NCI-H1694 (cell line): ENCODE measurements around the gene DMRT1.
"Not testable (repeated sequence)": the region's sequence is repeated elsewhere in the genome, so short reads cannot be mapped to it uniquely, and the experiment has no call there.

Source experiments
- DNase-seq: peaks from one replicate; lab custom pipeline; 2025; lab: John Stamatoyannopoulos, UW

Gene DMRT1

GRCh38 chr9:998299-999110 lies 157.0 kb downstream of the DMRT1 start:
- DNase-seq = not testable (repeated sequence)

GRCh38 chr9:1001838-1002237 lies 160.3 kb downstream of the DMRT1 start:
- no peak for DNase-seq

- DNase-seq = no peak
These were observed 161.2 kb downstream of the DMRT1 start for GRCh38 chr9:1002678-1003077.

GRCh38 chr9:1005043-1005667 lies 163.7 kb downstream of the DMRT1 start:
- no peak for DNase-seq

GRCh38 chr9:1007312-1007711 lies 165.8 kb downstream of the DMRT1 start:
- DNase-seq = no peak

GRCh38 chr9:1008216-1008615 lies 166.7 kb downstream of the DMRT1 start:
- no peak for DNase-seq

- DNase-seq = peak; percentile 79
These were observed 167.7 kb downstream of the DMRT1 start for GRCh38 chr9:1009101-1009707.

- DNase-seq = no peak
These were observed 171.5 kb downstream of the DMRT1 start for GRCh38 chr9:1013021-1013420.

GRCh38 chr9:1014225-1014624 lies 172.7 kb downstream of the DMRT1 start:
- DNase-seq = no peak

- no peak for DNase-seq
These were observed 173.1 kb downstream of the DMRT1 start for GRCh38 chr9:1014640-1015039.

- DNase-seq = no peak
These were observed 176.6 kb downstream of the DMRT1 start for GRCh38 chr9:1018121-1018520.
